Prostate gland (tissue), 2 donors: ENCODE data around the gene SUGCT. TPM values are rescaled to one million over a fixed set of nuclear protein-coding genes. Genes with fewer than 3 reads are reported as not detected.

Source experiments
- DNase-seq: peaks from one replicate; pipeline ENCODE4 v3.0.0-alpha.2; 2019; ENCODE audit warnings: low spot score
- H3K27ac ChIP-seq, 2 donors: fragments of 200-600 bp; sonication (generic); 2 replicates each; pipeline ENCODE4 v1.5.1; 2017 to 2019
- H3K27me3 ChIP-seq: fragments of 200-600 bp; sonication (generic); replicated peaks from 2 replicates; pipeline ENCODE4 v1.5.1; 2019; ENCODE audit not compliant: insufficient read depth
- H3K36me3 ChIP-seq, 2 donors: fragments of 200-600 bp; sonication (generic); 1 replicate in 1 of 2; 2 replicates in 1 of 2; pipeline versions ENCODE4 v1.5.1 to v1.8.1; 2017 to 2019
- H3K4me1 ChIP-seq: fragments of 200-600 bp; sonication (generic); replicated peaks from 2 replicates; pipeline ENCODE4 v1.5.1; 2019
- H3K4me3 ChIP-seq, 2 donors: fragments of 200-600 bp; sonication (generic); 2 replicates each; pipeline ENCODE4 v1.5.1; 2017 to 2019
- H3K9me3 ChIP-seq: fragments of 200-600 bp; sonication (generic); 2 replicates; pipeline ENCODE4 v1.5.1; 2017
- POLR2A ChIP-seq: fragments of 450-650 bp; IDR thresholded peaks from one replicate; pipeline ENCODE4 v1.6.1; 2016; ENCODE audit warnings: antibody characterized with exemption, mild to moderate bottlenecking
- POLR2AphosphoS5 ChIP-seq: sonication (generic); formaldehyde crosslinking; IDR thresholded peaks from one replicate; pipeline ENCODE4 v1.6.1; 2017; ENCODE audit warnings: antibody characterized with exemption
- WGBS: methylation state at CpG from one replicate; pipeline ENCODE4 v1.1.5; 2018; 5-methylcytosine and 5-hydroxymethylcytosine counted together
- intact Hi-C: fragments of 100-400 bp; cut with DNase I; formaldehyde crosslinking; loops from one replicate; pipeline ENCODE4 v1.14.2; 2022
- total RNA-seq, 2 donors: library from RNA; depleted of rRNA; stranded (reverse); fragments of >200 nt; gene quantifications; one replicate each; pipeline ENCODE4 v1.1.0, GENCODE V29; 2016
- TF ChIP-seq, protein P1 (sequence below), 4 experiments: fragments of 200-600 bp in 2 of 4; fragments of 450-650 bp in 2 of 4; sonication (generic) in 2 of 4; IDR thresholded peaks; 1 replicate in 3 of 4; 2 replicates in 1 of 4; pipeline ENCODE4 v1.5.1; 2016 to 2019; ENCODE audit warnings: antibody characterized with exemption in 4 of 4, mild to moderate bottlenecking in 2 of 4, moderate library complexity in 2 of 4

The SUGCT gene
- total RNA-seq, 2 donors from 2014 or later, result 2.2 to 3.2 TPM

DNA sequence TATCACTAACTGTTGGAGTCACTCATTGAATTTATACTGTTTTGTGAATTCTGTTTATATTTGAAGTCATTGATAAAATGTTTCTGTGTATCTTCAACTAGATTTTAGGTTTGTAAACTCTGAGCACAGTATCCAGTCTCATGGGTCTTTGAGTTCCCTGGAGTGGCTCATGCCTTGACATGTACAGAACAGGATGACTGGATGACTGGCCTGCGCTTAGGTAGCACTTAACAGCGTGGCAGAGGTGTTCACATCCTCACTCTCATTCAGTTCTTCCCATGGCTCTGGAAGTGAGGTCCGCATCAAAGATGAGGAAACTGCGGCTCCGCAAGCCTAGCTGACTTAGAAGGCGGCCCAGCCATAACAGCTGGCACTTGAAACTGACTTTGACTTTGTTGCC is 576.9 kb downstream of the SUGCT start:
- H3K9me3 ChIP-seq, result no peaks in the 10 kb centered on the region
- H3K27ac ChIP-seq, result no peak overlapping the region
- intact Hi-C loops, result no loop called here
- WGBS, result 97% methylated on average over 6 of the region's 6 CpGs
- no peaks in the 10 kb centered on the region for H3K4me1 ChIP-seq
- H3K27me3 ChIP-seq, result no peaks in the 10 kb centered on the region
- no peak overlapping the region for H3K4me3 ChIP-seq
- TF ChIP-seq POLR2A, result no peak
- TF ChIP-seq POLR2AphosphoS5, result no peak
- TF ChIP-seq, protein P1, sequence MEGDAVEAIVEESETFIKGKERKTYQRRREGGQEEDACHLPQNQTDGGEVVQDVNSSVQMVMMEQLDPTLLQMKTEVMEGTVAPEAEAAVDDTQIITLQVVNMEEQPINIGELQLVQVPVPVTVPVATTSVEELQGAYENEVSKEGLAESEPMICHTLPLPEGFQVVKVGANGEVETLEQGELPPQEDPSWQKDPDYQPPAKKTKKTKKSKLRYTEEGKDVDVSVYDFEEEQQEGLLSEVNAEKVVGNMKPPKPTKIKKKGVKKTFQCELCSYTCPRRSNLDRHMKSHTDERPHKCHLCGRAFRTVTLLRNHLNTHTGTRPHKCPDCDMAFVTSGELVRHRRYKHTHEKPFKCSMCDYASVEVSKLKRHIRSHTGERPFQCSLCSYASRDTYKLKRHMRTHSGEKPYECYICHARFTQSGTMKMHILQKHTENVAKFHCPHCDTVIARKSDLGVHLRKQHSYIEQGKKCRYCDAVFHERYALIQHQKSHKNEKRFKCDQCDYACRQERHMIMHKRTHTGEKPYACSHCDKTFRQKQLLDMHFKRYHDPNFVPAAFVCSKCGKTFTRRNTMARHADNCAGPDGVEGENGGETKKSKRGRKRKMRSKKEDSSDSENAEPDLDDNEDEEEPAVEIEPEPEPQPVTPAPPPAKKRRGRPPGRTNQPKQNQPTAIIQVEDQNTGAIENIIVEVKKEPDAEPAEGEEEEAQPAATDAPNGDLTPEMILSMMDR (IDR thresholded peaks at IDR 0.05), result no peak
- no peak for DNase-seq
- no peaks in the 10 kb centered on the region for H3K36me3 ChIP-seq

- no peaks in the 10 kb centered on the region for H3K36me3 ChIP-seq
- DNase-seq, result no peak
- intact Hi-C loops, result no loop called here
- no peaks in the 10 kb centered on the region for H3K4me1 ChIP-seq
- H3K27me3 ChIP-seq, result no peaks in the 10 kb centered on the region
- H3K4me3 ChIP-seq, result no peak overlapping the region
- WGBS, result 48% methylated on average over 2 of the region's 2 CpGs
- H3K9me3 ChIP-seq, result no peaks in the 10 kb centered on the region
- H3K27ac ChIP-seq, result no peak overlapping the region
- TF ChIP-seq, protein P1 (IDR thresholded peaks at IDR 0.05), result no peak
- TF ChIP-seq POLR2AphosphoS5 (no peak), POLR2A (no peak)
These were observed 579.7 kb downstream of the SUGCT start for GRCh38 chr7:40714363-40715052.

- Histone ChIP-seq H3K27me3 (no peaks in the 10 kb centered on the region), H3K27ac (no peak overlapping the region), H3K4me1 (no peaks in the 10 kb centered on the region), H3K4me3 (no peak overlapping the region), H3K36me3 (no peaks in the 10 kb centered on the region), H3K9me3 (no peaks in the 10 kb centered on the region)
- 74% methylated on average over 3 of the region's 3 CpGs for WGBS
- no peak for DNase-seq
- intact Hi-C loops, result no loop called here
- TF ChIP-seq, protein P1 (IDR thresholded peaks at IDR 0.05), result no peak
- TF ChIP-seq POLR2A (no peak), POLR2AphosphoS5 (no peak)
These were observed 580.2 kb downstream of the SUGCT start for GRCh38 chr7:40715053-40715430.

- no peaks in the 10 kb centered on the region for H3K36me3 ChIP-seq
- H3K27ac ChIP-seq, result no peak overlapping the region
- H3K4me1 ChIP-seq, result no peaks in the 10 kb centered on the region
- H3K9me3 ChIP-seq, result no peaks in the 10 kb centered on the region
- intact Hi-C loops, result no loop called here
- no peaks in the 10 kb centered on the region for H3K27me3 ChIP-seq
- TF ChIP-seq POLR2AphosphoS5, result no peak
- TF ChIP-seq, protein P1 (IDR thresholded peaks at IDR 0.05), result no peak
- TF ChIP-seq POLR2A, result no peak
- no peak overlapping the region for H3K4me3 ChIP-seq
- DNase-seq, result no peak
These were observed 581.2 kb downstream of the SUGCT start for GRCh38 chr7:40716052-40716451.

DNA sequence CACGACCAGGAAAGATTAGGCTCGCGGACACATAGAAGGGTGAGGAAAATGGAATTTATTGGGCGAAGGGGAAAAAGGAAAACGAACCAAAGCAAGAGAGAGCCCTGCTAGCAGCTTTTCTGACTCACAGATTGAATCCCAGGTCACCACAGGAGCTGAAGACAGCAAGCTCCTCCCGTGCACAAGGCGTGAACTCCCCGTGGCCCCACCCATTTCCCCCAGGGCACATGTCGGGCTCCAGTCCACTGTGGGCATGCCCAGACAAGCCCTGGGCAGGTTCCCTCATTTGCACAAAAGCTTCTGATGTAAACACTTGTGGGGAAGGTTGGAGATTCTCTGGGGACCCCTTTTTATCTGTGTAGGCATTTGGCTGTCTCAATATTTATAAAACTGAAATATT is 582.4 kb downstream of the SUGCT start:
- H3K9me3 ChIP-seq, result no peaks in the 10 kb centered on the region
- no peaks in the 10 kb centered on the region for H3K27me3 ChIP-seq
- H3K27ac ChIP-seq, result no peak overlapping the region
- intact Hi-C loops, result no loop called here
- no peaks in the 10 kb centered on the region for H3K4me1 ChIP-seq
- H3K4me3 ChIP-seq, result no peak overlapping the region
- no peaks in the 10 kb centered on the region for H3K36me3 ChIP-seq
- WGBS, result 45% methylated on average over 9 of the region's 9 CpGs
- DNase-seq, result no peak
- no peak for TF ChIP-seq POLR2AphosphoS5
- no peak for TF ChIP-seq POLR2A
